HL-60/S4 (cell line): ENCODE measurements around the gene KCND1.
"Not testable (repeated sequence)": the region's sequence is repeated elsewhere in the genome, so short reads cannot be mapped to it uniquely, and the experiment has no call there.

ENCODE experiments used
- in situ Hi-C: fragments of 300-500 bp; cut with MboI; formaldehyde crosslinking; loops from 2 replicates; pipeline ENCODE4 v1.14.3; 2022; ENCODE audit warnings: low sequenced_read_pairs

KCND1 gene

GRCh38 chrX:48971249-48972219, at the start of gene KCND1:
Gene KCND1 (minus strand): TSS chrX:48971844. CDS start chrX:48970271, 1,573 bp downstream.
- in situ Hi-C loops = no loop called here

- in situ Hi-C loops = no loop called here
Observed at GRCh38 chrX:49019599-49020249, 48.1 kb upstream of the KCND1 start.

DNA sequence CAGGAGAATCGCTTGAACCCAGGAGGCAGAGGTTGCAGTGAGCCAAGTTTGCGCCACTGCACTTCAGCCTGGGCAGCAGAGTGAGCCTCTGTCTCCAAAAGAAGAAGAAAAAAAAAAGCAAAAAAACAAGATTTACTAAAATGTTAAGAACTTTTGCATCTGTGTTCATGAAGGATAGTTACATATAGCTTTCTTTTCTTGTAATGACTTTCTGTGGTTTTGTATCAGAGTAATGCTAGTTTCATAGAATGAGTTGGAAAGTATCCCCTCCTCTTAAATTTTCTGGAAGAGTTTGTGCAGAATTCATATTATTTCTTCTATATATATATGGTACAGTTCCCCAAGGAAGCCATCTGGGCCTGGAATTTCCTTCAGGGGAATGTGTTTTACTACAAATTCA, 47.4 kb upstream of the KCND1 start:
- in situ Hi-C loops = no loop called here

GRCh38 chrX:49003696-49004095, 32.1 kb upstream of the KCND1 start:
- in situ Hi-C loops = no loop called here

- in situ Hi-C loops = no loop called here
Observed at GRCh38 chrX:49002091-49002935, 30.7 kb upstream of the KCND1 start, which contains the start of gene GRIPAP1. Gene GRIPAP1 (minus strand): TSS chrX:49002264. CDS start chrX:49002229, 35 bp downstream.

GRCh38 chrX:49001521-49002090, 30.0 kb upstream of the KCND1 start:
- in situ Hi-C loops = no loop called here

GRCh38 chrX:49000636-49001035, 29.0 kb upstream of the KCND1 start:
- in situ Hi-C loops = no loop called here

DNA sequence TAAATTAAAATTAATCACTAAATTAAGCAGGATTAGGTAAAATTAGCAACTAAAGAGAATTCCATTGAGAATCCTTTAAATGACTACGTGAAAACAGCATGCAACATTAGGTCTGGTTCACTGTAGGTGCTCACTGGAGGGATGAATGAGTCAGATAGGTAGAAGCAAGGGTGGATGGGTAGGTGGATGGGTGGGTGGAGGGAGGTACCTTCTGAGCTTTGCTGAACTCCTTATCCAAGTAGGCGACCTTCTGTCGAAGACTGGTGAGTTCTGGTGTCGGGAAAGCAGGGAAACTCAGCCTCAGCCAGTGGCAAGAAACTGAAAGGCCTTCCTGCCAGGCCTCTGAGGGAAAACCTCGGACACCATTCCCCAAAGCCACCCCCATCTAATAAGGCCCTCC, 27.4 kb upstream of the KCND1 start:
- in situ Hi-C loops = no loop called here

DNA sequence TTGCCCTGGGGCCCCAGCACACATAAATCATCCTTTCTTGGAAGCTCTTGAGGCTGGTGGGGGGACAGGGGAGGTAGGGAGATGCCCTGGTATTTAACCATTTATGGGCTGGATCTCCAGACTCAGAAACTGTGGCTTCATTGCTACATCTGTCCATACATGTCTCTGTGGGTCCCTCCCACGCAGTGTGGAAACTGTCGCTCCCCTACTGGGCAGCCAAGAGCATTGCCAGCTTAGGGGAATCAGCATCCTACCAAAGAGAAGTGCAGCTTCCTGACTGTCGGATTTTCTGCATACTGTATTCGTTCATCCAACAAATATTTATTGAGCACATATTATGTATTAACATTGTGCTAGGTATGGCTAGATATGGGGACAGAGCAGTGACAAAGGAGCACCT, 26.7 kb upstream of the KCND1 start:
- in situ Hi-C loops = no loop called here

DNA sequence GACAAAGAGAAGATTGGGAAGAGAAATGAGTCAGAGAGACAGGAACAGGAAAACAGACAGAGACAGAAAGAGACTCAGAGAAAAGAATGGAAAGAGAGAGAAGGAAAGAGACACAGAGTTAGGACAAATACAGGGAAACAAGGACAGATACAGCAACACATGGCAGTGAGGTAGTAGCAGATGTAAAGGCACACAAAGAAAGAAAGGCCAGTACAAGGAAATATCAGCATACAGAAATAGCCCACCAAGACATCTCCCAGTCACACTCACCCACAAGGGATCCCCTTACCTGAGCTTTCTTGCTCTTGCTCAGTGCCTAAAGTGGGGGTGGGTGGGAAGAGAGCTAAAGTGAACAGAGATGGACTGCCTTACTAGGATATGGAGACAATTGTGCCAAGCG, 26.2 kb upstream of the KCND1 start:
- in situ Hi-C loops = no loop called here

GRCh38 chrX:48997455-48997854, 25.8 kb upstream of the KCND1 start:
- in situ Hi-C loops = no loop called here

- in situ Hi-C loops = no loop called here
Observed at GRCh38 chrX:48996969-48997368, 25.3 kb upstream of the KCND1 start.

DNA sequence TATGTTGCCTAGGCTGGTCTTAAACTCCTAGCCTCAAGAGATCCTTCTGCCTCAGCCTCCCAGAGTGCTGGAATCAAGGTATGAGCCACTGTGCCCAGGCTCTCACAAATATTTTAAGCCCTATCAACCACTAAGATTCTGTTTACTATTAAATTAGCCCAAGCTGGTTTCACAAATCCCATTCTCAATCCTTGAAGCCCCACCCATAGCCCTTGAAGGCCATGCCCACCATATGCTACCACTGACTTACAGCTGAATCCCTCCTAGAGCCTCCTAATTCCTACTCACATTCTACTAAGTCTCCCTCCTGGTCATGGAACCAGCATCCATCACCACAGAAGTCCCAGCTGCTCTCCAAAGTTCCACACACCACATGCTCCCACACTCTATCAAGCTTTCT, 20.7 kb upstream of the KCND1 start:
- in situ Hi-C loops = no loop called here

GRCh38 chrX:48989483-48989882, 17.8 kb upstream of the KCND1 start:
- in situ Hi-C loops = no loop called here

DNA sequence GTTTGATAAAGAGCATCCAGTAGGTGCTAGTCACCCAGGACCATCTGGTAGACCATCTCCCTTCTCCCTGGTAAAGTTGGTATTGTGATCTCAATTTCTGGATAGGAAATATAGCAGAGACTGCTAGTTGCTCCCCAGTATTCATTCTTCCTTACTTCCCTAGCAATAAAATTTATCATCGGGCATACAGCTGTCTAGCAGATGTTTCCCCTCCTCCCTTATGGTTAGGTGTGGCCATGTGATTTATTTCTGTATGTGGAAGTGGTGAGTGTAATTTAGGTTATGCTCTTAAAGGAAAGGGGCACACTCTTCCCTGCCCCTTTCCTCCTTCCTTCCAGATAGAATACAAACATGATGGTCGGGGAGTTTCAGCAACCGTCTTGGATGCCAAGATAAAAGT, 12.3 kb upstream of the KCND1 start:
- in situ Hi-C loops = no loop called here

- in situ Hi-C loops = no loop called here
Observed at GRCh38 chrX:48983081-48983480, 11.4 kb upstream of the KCND1 start.

DNA sequence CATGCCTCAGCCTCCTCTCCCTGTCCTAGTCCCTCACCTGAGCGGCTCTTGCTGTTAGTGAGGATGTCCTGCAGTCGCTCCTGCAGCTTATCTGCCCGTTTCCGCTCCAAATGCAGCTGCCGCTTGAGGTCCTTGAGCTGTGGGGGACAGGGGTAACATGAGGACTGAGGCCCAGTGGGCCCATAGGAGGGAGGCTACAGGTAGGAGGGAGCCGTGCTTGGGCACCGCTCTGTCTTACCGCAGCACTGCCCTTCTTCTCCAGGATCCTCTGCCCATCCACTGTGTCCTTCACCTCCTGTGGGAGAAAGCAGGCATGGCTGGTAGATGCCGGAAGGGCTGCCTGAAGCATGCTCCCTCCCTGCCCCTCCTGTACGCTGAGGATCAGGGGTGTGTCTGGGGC, 9.5 kb upstream of the KCND1 start:
- in situ Hi-C loops = no loop called here

- in situ Hi-C loops = not testable (repeated sequence)
Observed at GRCh38 chrX:48980341-48980740, 8.7 kb upstream of the KCND1 start.

- in situ Hi-C loops = no loop called here
Observed at GRCh38 chrX:48978226-48978625, 6.6 kb upstream of the KCND1 start.

DNA sequence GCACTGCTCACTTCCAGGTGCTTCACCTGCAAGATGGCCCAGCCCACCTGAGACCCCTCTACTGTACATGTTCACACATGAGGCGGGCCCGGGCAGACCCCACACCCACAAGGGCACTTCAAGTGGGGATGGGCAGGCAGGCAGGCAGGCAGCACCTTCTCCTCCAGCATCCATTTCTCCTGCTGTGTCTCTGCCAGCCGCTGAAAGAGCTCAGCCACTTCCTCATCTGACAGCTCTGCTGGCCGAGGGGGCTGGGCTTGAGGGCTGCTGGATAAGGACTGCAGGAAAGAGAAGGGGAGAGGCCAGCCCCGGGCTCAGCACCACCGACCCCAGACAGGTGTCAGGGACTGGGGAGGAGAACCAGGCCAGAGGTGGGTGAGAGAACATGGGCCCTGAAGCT, 4.4 kb upstream of the KCND1 start:
- in situ Hi-C loops = no loop called here

DNA sequence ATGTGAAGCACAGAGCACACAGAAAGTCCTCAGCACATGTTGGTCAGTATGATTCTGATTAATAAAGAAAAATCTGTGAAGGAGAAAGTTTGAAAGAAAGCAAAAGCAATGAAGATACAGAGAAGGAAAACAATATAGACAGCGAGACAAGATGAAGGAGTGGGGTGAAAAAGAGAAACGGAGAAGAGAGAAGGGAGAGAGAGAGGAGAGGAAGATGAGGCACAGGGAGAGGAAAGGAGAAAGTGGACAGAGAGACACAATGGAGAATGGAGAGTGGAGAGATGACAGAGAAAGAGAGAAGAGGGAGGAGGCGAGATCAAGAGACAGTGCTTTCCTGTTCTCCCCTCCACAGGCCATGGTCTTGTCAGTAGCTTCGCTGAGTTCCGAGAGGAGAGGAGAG, 3.9 kb upstream of the KCND1 start:
- in situ Hi-C loops = no loop called here
